Trophoblast cell (in vitro differentiated cells and primary cell): ENCODE results near the gene TSC2.

Source experiments
- DNase-seq, 2 donors: peaks; one replicate each; pipeline ENCODE4 v3.0.0-alpha.2; 2016
- H2AFZ ChIP-seq: 2 replicates; pipeline ENCODE4 v1.6.1; 2013; ENCODE audit warnings: low read length, moderate library complexity, mild to moderate bottlenecking; ENCODE audit not compliant: insufficient read depth, poor library complexity
- H2AK5ac ChIP-seq: 2 replicates; pipeline ENCODE4 v1.6.1; 2013; ENCODE audit warnings: mild to moderate bottlenecking, low read length
- H2BK120ac ChIP-seq: 2 replicates; pipeline ENCODE4 v1.6.1; 2013; ENCODE audit warnings: low read length, mild to moderate bottlenecking, moderate library complexity; ENCODE audit not compliant: insufficient read depth, poor library complexity
- H2BK12ac ChIP-seq: 2 replicates; pipeline ENCODE4 v1.6.1; 2013; ENCODE audit warnings: mild to moderate bottlenecking, low read length, moderate library complexity
- H2BK5ac ChIP-seq: 2 replicates; pipeline ENCODE4 v1.6.1; 2013; ENCODE audit warnings: low read length, low read depth, moderate library complexity, mild to moderate bottlenecking; ENCODE audit not compliant: poor library complexity
- H3K14ac ChIP-seq: 2 replicates; pipeline ENCODE4 v1.6.1; 2013; ENCODE audit warnings: mild to moderate bottlenecking, low read length
- H3K18ac ChIP-seq: 2 replicates; pipeline ENCODE4 v1.6.1; 2013; ENCODE audit warnings: mild to moderate bottlenecking, low read length
- H3K23ac ChIP-seq: 2 replicates; pipeline ENCODE4 v1.6.1; 2013; ENCODE audit warnings: low read length
- H3K27ac ChIP-seq: 2 replicates; pipeline ENCODE4 v1.5.1; 2013; ENCODE audit warnings: low read depth, mild to moderate bottlenecking, inconsistent platforms, low read length, moderate library complexity
- H3K27me3 ChIP-seq: 2 replicates; pipeline ENCODE4 v1.6.1; 2013; ENCODE audit warnings: inconsistent platforms, mild to moderate bottlenecking, low read length, moderate library complexity; ENCODE audit not compliant: insufficient read depth
- H3K36me3 ChIP-seq, 2 experiments: 1 replicate in 1 of 2; 2 replicates in 1 of 2; pipeline ENCODE4 v1.6.1; 2013; ENCODE audit warnings: low read length in 2 of 2, mild to moderate bottlenecking in 2 of 2, moderate library complexity in 1 of 2; ENCODE audit not compliant: insufficient read depth in 2 of 2, control insufficient read depth in 1 of 2
- H3K4ac ChIP-seq: 2 replicates; pipeline ENCODE4 v1.6.1; 2013; ENCODE audit warnings: low read depth, mild to moderate bottlenecking, low read length, moderate library complexity
- H3K4me1 ChIP-seq, 2 experiments: 1 replicate in 1 of 2; 2 replicates in 1 of 2; pipeline ENCODE4 v1.6.1; 2013; ENCODE audit warnings: low read length in 2 of 2, mild to moderate bottlenecking in 2 of 2, moderate library complexity in 1 of 2; ENCODE audit not compliant: insufficient read depth in 2 of 2, control insufficient read depth in 1 of 2
- H3K4me2 ChIP-seq: 2 replicates; pipeline ENCODE4 v1.6.1; 2013; ENCODE audit warnings: inconsistent platforms, mild to moderate bottlenecking, low read length, moderate library complexity
- H3K4me3 ChIP-seq: 2 replicates; pipeline ENCODE4 v1.5.1; 2013; ENCODE audit warnings: mild to moderate bottlenecking, low read depth, low read length, inconsistent platforms
- H3K79me1 ChIP-seq: one replicate; pipeline ENCODE4 v1.6.1; 2013; ENCODE audit warnings: low read length
- H3K79me2 ChIP-seq: 2 replicates; pipeline ENCODE4 v1.6.1; 2013; ENCODE audit warnings: low read length, mild to moderate bottlenecking; ENCODE audit not compliant: control insufficient read depth, insufficient read depth, poor library complexity
- H3K9ac ChIP-seq: 2 replicates; pipeline ENCODE4 v1.6.1; 2013; ENCODE audit warnings: mild to moderate bottlenecking, low read length
- H3K9me3 ChIP-seq: 2 replicates; pipeline ENCODE4 v1.6.1; 2013; ENCODE audit warnings: low read depth, mild to moderate bottlenecking, control low read depth, inconsistent platforms, low read length; ENCODE audit not compliant: insufficient read depth
- H4K12ac ChIP-seq: 2 replicates; pipeline ENCODE4 v1.6.1; 2013; ENCODE audit warnings: low read depth, mild to moderate bottlenecking, low read length, moderate library complexity
- H4K8ac ChIP-seq: 2 replicates; pipeline ENCODE4 v1.6.1; 2013; ENCODE audit warnings: low read depth, mild to moderate bottlenecking, low read length, moderate library complexity
- H4K91ac ChIP-seq: one replicate; pipeline ENCODE4 v1.6.1; 2013; ENCODE audit warnings: low read depth, mild to moderate bottlenecking, low read length, moderate library complexity
- WGBS: extraction: QIAGEN DNeasy Blood & Tissue Kit; methylation state at CpG from one replicate; pipeline ENCODE4 v1.1.7; 2013; ENCODE audit warnings: missing lambda C conversion rate; ENCODE audit not compliant: insufficient read length, insufficient coverage; ENCODE audit errors: extremely low coverage; 5-methylcytosine and 5-hydroxymethylcytosine counted together

The TSC2 gene

DNA sequence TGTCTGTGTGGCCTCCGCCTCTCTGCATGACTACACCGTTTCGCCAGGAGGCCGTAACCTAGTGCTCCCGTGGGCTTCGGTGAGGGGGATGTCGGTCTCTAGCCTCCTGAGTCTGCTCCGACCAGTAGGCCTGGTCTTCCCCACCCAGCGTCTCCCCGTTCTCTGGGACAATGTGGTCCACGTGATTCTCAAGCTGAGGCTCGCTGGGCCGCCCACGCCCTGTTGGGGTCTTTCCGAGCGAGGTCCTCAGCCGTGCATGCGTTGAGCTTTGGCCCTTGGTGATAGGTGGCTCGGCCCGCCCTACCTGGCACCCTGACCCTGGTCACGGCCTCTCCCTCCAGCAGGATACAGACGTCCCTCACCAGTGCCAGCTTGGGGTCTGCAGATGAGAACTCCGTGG, 30.9 kb downstream of the TSC2 start:
- Histone ChIP-seq H3K27ac (no peak overlapping the region), H2BK12ac (no peak overlapping the region), H2BK120ac (no peak overlapping the region), H3K18ac (no peak overlapping the region), H2AK5ac (no peak overlapping the region), H3K14ac (no peak overlapping the region), H3K27me3 (no peaks in the 10 kb centered on the region), H2BK5ac (no peak overlapping the region), H3K79me2 (no peaks in the 10 kb centered on the region), H4K8ac (no peak overlapping the region), H3K9ac (no peak overlapping the region), H3K4me1 (no peaks in the 10 kb centered on the region), H3K4me3 (no peak overlapping the region), H3K79me1 (no peaks in the 10 kb centered on the region), H3K4ac (no peak overlapping the region), H3K4me2 (no peak overlapping the region), H3K9me3 (peaks cover 2% of the 10 kb centered on the region), H4K12ac (no peak overlapping the region), H3K36me3 (peaks cover 74 to 88% of the 10 kb centered on the region in 2 experiments), H3K23ac (no peak overlapping the region), H4K91ac (no peak overlapping the region), H2AFZ (no peak overlapping the region)
- no CpG with 5 or more reads among the region's 23 CpGs for WGBS
- no peak for DNase-seq

DNA sequence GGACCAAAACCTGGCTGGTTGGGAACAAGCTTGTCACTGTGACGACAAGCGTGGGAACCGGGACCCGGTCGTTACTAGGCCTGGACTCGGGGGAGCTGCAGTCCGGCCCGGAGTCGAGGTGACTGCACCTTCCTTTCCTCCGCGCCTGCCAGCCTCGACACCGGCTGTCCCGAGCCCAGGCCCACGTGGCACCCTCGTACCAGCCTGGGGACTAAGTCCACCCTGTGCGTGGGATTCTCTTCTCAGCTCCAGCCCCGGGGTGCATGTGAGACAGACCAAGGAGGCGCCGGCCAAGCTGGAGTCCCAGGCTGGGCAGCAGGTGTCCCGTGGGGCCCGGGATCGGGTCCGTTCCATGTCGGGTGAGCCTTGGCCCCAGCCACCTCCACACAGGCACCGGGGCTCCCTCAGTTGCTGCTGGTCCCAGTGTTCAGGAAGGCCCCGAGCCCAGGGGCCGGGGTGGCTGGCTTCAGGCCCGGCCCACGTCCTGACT, 31.6 kb downstream of the TSC2 start:
- Histone ChIP-seq H3K36me3 (peaks cover 74 to 88% of the 10 kb centered on the region in 2 experiments), H4K8ac (no peak overlapping the region), H4K91ac (no peak overlapping the region), H3K23ac (no peak overlapping the region), H2AFZ (no peak overlapping the region), H3K4me3 (no peak overlapping the region), H3K27ac (no peak overlapping the region), H3K4me2 (no peak overlapping the region), H3K79me2 (no peaks in the 10 kb centered on the region), H3K27me3 (no peaks in the 10 kb centered on the region), H3K4me1 (no peaks in the 10 kb centered on the region), H3K9ac (no peak overlapping the region), H3K18ac (no peak overlapping the region), H3K4ac (no peak overlapping the region), H3K79me1 (no peaks in the 10 kb centered on the region), H2AK5ac (no peak overlapping the region), H2BK12ac (no peak overlapping the region), H3K14ac (no peak overlapping the region), H4K12ac (no peak overlapping the region), H2BK5ac (no peak overlapping the region), H3K9me3 (no peaks in the 10 kb centered on the region), H2BK120ac (no peak overlapping the region)
- WGBS = no CpG with 5 or more reads among the region's 30 CpGs
- DNase-seq = no peak

DNA sequence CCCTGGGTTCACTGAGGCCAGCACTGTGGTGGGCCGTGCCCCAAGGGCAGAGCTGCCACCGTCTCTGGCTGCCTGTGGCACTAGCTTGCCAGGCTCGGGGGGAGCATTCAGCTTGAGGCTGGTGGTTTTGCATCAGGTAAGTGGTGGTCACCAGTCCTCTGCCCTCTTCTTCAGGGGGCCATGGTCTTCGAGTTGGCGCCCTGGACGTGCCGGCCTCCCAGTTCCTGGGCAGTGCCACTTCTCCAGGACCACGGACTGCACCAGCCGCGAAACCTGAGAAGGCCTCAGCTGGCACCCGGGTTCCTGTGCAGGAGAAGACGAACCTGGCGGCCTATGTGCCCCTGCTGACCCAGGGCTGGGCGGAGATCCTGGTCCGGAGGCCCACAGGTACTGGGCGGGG, 32.2 kb downstream of the TSC2 start:
- Histone ChIP-seq H3K23ac (no peak overlapping the region), H3K4me3 (no peak overlapping the region), H4K12ac (no peak overlapping the region), H3K4me1 (no peaks in the 10 kb centered on the region), H3K4ac (no peak overlapping the region), H3K79me1 (no peaks in the 10 kb centered on the region), H2AK5ac (no peak overlapping the region), H3K9me3 (no peaks in the 10 kb centered on the region), H4K8ac (no peak overlapping the region), H3K79me2 (no peaks in the 10 kb centered on the region), H3K9ac (no peak overlapping the region), H2BK5ac (no peak overlapping the region), H3K27me3 (no peaks in the 10 kb centered on the region), H3K4me2 (no peak overlapping the region), H2AFZ (no peak overlapping the region), H2BK12ac (no peak overlapping the region), H3K36me3 (peaks cover 77 to 91% of the 10 kb centered on the region in 2 experiments), H3K27ac (no peak overlapping the region), H3K14ac (no peak overlapping the region), H4K91ac (no peak overlapping the region), H3K18ac (no peak overlapping the region), H2BK120ac (no peak overlapping the region)
- WGBS = no CpG with 5 or more reads among the region's 16 CpGs
- DNase-seq = no peak

DNA sequence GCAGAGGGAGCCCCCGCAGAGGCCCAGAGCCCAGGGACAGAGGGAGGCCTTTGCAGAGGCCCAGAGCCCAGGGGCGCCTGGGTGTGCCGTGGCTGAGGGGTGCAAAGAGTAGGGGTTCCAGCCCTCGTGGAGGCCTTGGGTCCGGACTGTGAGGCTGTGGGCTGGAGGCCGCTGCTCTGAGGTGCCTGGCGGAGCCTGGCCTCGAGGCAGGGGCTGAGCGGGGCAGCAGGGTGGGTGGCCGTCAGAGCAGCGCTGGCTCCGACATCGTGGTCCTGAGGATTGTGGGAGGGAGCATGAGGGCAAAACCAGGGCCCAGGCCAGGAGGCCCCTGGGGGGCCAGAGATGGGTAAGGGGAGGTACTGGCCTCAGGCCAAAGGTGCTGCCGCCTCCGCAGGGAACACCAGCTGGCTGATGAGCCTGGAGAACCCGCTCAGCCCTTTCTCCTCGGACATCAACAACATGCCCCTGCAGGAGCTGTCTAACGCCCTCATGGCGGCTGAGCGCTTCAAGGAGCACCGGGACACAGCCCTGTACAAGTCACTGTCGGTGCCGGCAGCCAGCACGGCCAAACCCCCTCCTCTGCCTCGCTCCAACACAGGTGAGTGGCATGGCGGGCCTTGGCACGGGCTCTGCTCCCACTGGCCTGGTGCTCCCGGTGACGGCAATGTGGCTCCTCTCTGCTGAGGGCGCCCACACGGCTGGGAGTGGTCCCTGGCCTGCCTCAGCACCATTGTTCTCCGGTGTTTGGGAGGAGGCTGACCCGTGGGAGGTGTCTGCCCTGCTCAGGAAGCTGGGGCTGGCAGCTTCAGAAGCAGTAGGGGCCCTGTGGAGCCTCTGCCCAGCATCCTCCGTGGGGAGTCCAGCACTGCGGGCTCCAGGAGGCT, 33.7 kb downstream of the TSC2 start:
- DNase-seq = no peak
- Histone ChIP-seq H3K18ac (no peak overlapping the region), H3K4ac (no peak overlapping the region), H3K9me3 (no peaks in the 10 kb centered on the region), H3K23ac (no peak overlapping the region), H2BK120ac (no peak overlapping the region), H4K12ac (no peak overlapping the region), H3K36me3 (peaks cover 79 to 88% of the 10 kb centered on the region in 2 experiments), H2BK12ac (no peak overlapping the region), H3K4me2 (no peak overlapping the region), H4K8ac (no peak overlapping the region), H3K79me1 (no peaks in the 10 kb centered on the region), H3K27ac (no peak overlapping the region), H3K9ac (no peak overlapping the region), H3K14ac (no peak overlapping the region), H2BK5ac (no peak overlapping the region), H3K27me3 (no peaks in the 10 kb centered on the region), H4K91ac (no peak overlapping the region), H3K4me3 (no peak overlapping the region), H2AK5ac (no peak overlapping the region), H2AFZ (no peak overlapping the region), H3K4me1 (no peaks in the 10 kb centered on the region), H3K79me2 (no peaks in the 10 kb centered on the region)
- WGBS = no CpG with 5 or more reads among the region's 35 CpGs
